Gastroesophageal sphincter (tissue), 3 donors: ENCODE data around the gene USP4.

Source experiments
- POLR2A ChIP-seq, 2 donors: fragments of 450-650 bp; IDR thresholded peaks; one replicate each; pipeline ENCODE4 v1.6.1; 2017; ENCODE audit warnings: antibody characterized with exemption in 2 of 2, mild to moderate bottlenecking in 2 of 2, moderate library complexity in 1 of 2
- POLR2AphosphoS5 ChIP-seq: sonication (generic); formaldehyde crosslinking; IDR thresholded peaks from one replicate; pipeline ENCODE4 v1.6.1; 2017; ENCODE audit warnings: antibody characterized with exemption
- TF ChIP-seq, protein P1 (sequence below), 4 experiments: fragments of 200-600 bp in 2 of 4; fragments of 450-650 bp in 2 of 4; sonication (generic) in 1 of 4; IDR thresholded peaks; one replicate each; pipeline ENCODE4 v1.5.1; 2017 to 2019; ENCODE audit warnings: antibody characterized with exemption in 4 of 4, mild to moderate bottlenecking in 2 of 4, moderate library complexity in 2 of 4

DNA sequence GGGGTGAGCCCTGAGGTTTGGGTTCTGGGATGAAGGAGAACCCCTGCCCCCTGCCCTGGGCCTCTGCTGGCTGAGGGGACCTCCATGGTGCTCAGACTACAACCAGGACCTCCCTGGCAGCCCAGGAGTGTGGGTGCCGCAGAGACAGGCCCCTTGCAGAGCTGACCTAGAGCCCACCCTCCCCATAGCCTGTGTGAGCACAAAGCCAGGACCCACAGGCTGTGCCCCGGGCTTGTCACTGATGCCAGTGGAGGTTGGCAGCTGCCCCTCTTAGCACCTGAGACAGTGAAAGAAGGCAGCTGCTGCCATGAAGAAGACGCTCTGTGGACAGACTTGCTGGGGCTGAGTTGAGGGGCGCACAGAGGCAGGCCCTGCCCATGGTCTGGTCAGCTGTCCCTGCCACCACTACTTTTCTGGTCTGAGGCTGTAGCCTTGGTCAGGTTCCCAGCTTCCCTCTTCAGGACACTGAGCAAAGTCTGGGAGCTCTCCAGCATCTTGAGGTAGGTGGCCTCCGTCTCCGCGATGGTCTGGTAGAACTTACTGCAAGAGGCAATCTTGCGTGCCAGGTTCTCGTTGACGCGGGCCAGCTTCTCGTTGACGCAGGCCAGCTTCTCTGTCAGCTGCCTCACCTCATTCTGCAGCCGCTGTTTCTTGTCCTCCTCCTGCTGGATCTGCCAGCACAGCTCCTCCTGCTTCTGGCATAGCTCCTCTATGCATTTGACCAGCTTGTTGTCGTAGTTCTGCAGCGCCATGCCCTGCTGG is 23.0 kb downstream of the USP4 start:
- TF ChIP-seq, protein P1, sequence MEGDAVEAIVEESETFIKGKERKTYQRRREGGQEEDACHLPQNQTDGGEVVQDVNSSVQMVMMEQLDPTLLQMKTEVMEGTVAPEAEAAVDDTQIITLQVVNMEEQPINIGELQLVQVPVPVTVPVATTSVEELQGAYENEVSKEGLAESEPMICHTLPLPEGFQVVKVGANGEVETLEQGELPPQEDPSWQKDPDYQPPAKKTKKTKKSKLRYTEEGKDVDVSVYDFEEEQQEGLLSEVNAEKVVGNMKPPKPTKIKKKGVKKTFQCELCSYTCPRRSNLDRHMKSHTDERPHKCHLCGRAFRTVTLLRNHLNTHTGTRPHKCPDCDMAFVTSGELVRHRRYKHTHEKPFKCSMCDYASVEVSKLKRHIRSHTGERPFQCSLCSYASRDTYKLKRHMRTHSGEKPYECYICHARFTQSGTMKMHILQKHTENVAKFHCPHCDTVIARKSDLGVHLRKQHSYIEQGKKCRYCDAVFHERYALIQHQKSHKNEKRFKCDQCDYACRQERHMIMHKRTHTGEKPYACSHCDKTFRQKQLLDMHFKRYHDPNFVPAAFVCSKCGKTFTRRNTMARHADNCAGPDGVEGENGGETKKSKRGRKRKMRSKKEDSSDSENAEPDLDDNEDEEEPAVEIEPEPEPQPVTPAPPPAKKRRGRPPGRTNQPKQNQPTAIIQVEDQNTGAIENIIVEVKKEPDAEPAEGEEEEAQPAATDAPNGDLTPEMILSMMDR (IDR thresholded peaks at IDR 0.05) = no peak
- no peak for TF ChIP-seq POLR2AphosphoS5
- TF ChIP-seq POLR2A (IDR thresholded peaks at IDR 0.05) = no peak
